SU-DHL-6 (cell line): Measurements from ENCODE around the gene RAB6B.

Experiments used
- CTCF ChIP-seq: fragments of 200-600 bp; sonication (generic); IDR thresholded peaks from one replicate; pipeline ENCODE4 v1.5.1; 2017; ENCODE audit warnings: antibody characterized with exemption, mild to moderate bottlenecking, low read length, moderate library complexity; ENCODE audit not compliant: insufficient read depth, poor library complexity, severe bottlenecking
- EZH2phosphoT487 ChIP-seq: fragments of 200-600 bp; sonication (generic), shearing (Covaris generic); conservative IDR thresholded peaks from 2 replicates; pipeline ENCODE4 v1.6.1; 2018; ENCODE audit warnings: mild to moderate bottlenecking, antibody characterized with exemption, low read length, moderate library complexity, mixed read lengths

GRCh38 chr3:133783762-133784161 lies 111.9 kb downstream of the RAB6B start:
- TF ChIP-seq CTCF (no peak), EZH2phosphoT487 (no peak)
